ENCODE measurements around the gene MYO5C. TPM values are rescaled to one million over a fixed set of nuclear protein-coding genes. Genes with fewer than 3 reads are reported as not detected.
A peak's percentile ranks its signal among the peaks of the same experiment; 100 is the strongest.

The MYO5C gene
- total RNA-seq, 6 donors from 2014 or later, result 59.9 to 128 (median 84.5) TPM

- H3K4me3 ChIP-seq, result no peak overlapping the region
- H3K27me3 ChIP-seq, result no peaks in the 10 kb centered on the region
- DNase-seq (no peak), ATAC-seq (ENCODE audit: low FRiP score in 2 of 2) (no peak)
- 68% methylated on average over 6 of the region's 6 CpGs for WGBS, 2 donors
- TF ChIP-seq, protein P1, sequence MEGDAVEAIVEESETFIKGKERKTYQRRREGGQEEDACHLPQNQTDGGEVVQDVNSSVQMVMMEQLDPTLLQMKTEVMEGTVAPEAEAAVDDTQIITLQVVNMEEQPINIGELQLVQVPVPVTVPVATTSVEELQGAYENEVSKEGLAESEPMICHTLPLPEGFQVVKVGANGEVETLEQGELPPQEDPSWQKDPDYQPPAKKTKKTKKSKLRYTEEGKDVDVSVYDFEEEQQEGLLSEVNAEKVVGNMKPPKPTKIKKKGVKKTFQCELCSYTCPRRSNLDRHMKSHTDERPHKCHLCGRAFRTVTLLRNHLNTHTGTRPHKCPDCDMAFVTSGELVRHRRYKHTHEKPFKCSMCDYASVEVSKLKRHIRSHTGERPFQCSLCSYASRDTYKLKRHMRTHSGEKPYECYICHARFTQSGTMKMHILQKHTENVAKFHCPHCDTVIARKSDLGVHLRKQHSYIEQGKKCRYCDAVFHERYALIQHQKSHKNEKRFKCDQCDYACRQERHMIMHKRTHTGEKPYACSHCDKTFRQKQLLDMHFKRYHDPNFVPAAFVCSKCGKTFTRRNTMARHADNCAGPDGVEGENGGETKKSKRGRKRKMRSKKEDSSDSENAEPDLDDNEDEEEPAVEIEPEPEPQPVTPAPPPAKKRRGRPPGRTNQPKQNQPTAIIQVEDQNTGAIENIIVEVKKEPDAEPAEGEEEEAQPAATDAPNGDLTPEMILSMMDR (IDR thresholded peaks at IDR 0.05), result no peak
- TF ChIP-seq POLR2AphosphoS5 (IDR thresholded peaks at IDR 0.05), result no peak
- TF ChIP-seq POLR2A (IDR thresholded peaks at IDR 0.05), result no peak
- TF ChIP-seq EP300 (IDR thresholded peaks at IDR 0.05), result no peak
- H3K27ac ChIP-seq, result no peak overlapping the region
- H3K4me1 ChIP-seq, result peaks cover 0 to 31% (median 6%) of the 10 kb centered on the region in 4 donors
- H3K9me3 ChIP-seq, result no peaks in the 10 kb centered on the region
- peaks cover 0 to 9% (median 0%) of the 10 kb centered on the region in 4 donors for H3K36me3 ChIP-seq
Observed at GRCh38 chr15:52255935-52256334, 39.7 kb downstream of the MYO5C start.

DNA sequence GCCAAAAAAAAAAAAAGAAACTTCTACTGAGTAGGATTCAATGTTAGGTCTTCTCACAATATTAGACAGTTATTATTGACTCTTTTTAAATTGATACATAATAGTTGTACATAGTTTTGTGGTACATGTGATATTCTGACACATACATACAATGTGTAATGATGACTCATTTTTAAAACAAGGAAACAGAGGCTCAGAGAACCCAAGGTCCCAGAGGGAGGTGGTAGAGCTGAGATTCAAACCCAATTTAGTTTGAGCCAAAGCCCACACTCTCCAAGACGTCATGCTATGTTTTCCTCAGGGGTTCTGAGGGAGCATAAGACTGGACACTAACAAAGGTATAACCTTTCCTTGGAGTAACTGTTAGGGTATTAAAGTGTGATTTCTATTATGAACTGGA lies 40.6 kb downstream of the MYO5C start:
- Histone ChIP-seq H3K9me3 (no peaks in the 10 kb centered on the region), H3K27me3 (no peaks in the 10 kb centered on the region), H3K4me1 (peaks cover 0 to 31% (median 6%) of the 10 kb centered on the region in 4 donors), H3K4me3 (no peak overlapping the region), H3K27ac (no peak overlapping the region), H3K36me3 (peaks cover 0 to 3% (median 0%) of the 10 kb centered on the region in 4 donors)
- no peak for TF ChIP-seq POLR2A (IDR thresholded peaks at IDR 0.05)
- no peak for TF ChIP-seq POLR2AphosphoS5 (IDR thresholded peaks at IDR 0.05)
- TF ChIP-seq, protein P1 (IDR thresholded peaks at IDR 0.05), result no peak
- no peak for TF ChIP-seq EP300 (IDR thresholded peaks at IDR 0.05)
- 60 to 64% methylated on average over 1 of the region's 1 CpG for WGBS, 2 donors
- no peak for ATAC-seq (ENCODE audit: low FRiP score in 2 of 2)
- no peak for DNase-seq

GRCh38 chr15:52254391-52254790 lies 41.2 kb downstream of the MYO5C start:
- Histone ChIP-seq H3K27ac (peak overlapping the region in 2 of 4 donors; percentile 50 to 81), H3K36me3 (peaks cover 0 to 3% (median 0%) of the 10 kb centered on the region in 4 donors), H3K9me3 (no peaks in the 10 kb centered on the region), H3K4me3 (no peak overlapping the region), H3K27me3 (no peaks in the 10 kb centered on the region), H3K4me1 (peaks cover 0 to 36% (median 6%) of the 10 kb centered on the region in 4 donors)
- no peak for DNase-seq
- WGBS, 2 donors, result 84 to 94% methylated on average over 4 of the region's 4 CpGs
- TF ChIP-seq EP300 (IDR thresholded peaks at IDR 0.05), result no peak
- ATAC-seq (ENCODE audit: low FRiP score in 2 of 2), result no peak

GRCh38 chr15:52252781-52253180 lies 42.8 kb downstream of the MYO5C start:
- peak in 1 of 2 donors; percentile 48 for DNase-seq
- Histone ChIP-seq H3K36me3 (peaks cover 0 to 3% (median 0%) of the 10 kb centered on the region in 4 donors), H3K27me3 (no peaks in the 10 kb centered on the region), H3K4me3 (no peak overlapping the region), H3K4me1 (peaks cover 0 to 39% (median 6%) of the 10 kb centered on the region in 4 donors), H3K9me3 (no peaks in the 10 kb centered on the region), H3K27ac (peak overlapping the region; percentile 27 to 81 (median 54))
- TF ChIP-seq EP300 (IDR thresholded peaks at IDR 0.05) (peak in 1 of 4 donors; percentile 87), POLR2A (IDR thresholded peaks at IDR 0.05) (no peak)
- WGBS, 2 donors, result 50 to 65% methylated on average over 4 of the region's 4 CpGs
- ATAC-seq (ENCODE audit: low FRiP score in 2 of 2), result peak; percentile 37 to 70

GRCh38 chr15:52251144-52251860 lies 44.3 kb downstream of the MYO5C start:
- Histone ChIP-seq H3K27ac (peak overlapping the region in 3 of 4 donors; percentile 32 to 75 (median 43)), H3K9me3 (no peaks in the 10 kb centered on the region), H3K4me3 (no peak overlapping the region), H3K36me3 (peaks cover 0 to 8% (median 2%) of the 10 kb centered on the region in 4 donors), H3K27me3 (no peaks in the 10 kb centered on the region), H3K4me1 (peaks cover 0 to 35% (median 5%) of the 10 kb centered on the region in 4 donors)
- DNase-seq, result no peak
- WGBS, 2 donors, result 65 to 72% methylated on average over 8 of the region's 8 CpGs
- TF ChIP-seq, protein P1 (IDR thresholded peaks at IDR 0.05), result no peak
- TF ChIP-seq EP300 (IDR thresholded peaks at IDR 0.05) (no peak), POLR2AphosphoS5 (IDR thresholded peaks at IDR 0.05) (no peak), POLR2A (IDR thresholded peaks at IDR 0.05) (no peak)
- ATAC-seq (ENCODE audit: low FRiP score in 2 of 2), result no peak

Data from upper lobe of left lung (tissue), 6 donors.